HepG2 (cell line): ENCODE data around the gene ZNF771. TPM values are rescaled to one million over a fixed set of nuclear protein-coding genes. Genes with fewer than 3 reads are reported as not detected.

ENCODE experiments used
- FIP1L1 ChIP-seq: fragments of 200-400 bp; formaldehyde crosslinking; IDR thresholded peaks from 2 replicates; pipeline ENCODE4 v1.6.1; 2018; ENCODE audit warnings: low read depth, mild to moderate bottlenecking, low read length, moderate library complexity, borderline replicate concordance; ENCODE audit not compliant: insufficient read depth
- HMGXB3 ChIP-seq: sonication (generic); formaldehyde crosslinking; IDR thresholded peaks from 2 replicates; pipeline ENCODE4 v1.4.0; 2020; ENCODE audit warnings: missing genetic modification reagents, borderline replicate concordance
- KMT2B ChIP-seq: IDR thresholded peaks from 2 replicates; pipeline ENCODE4 v1.6.1; 2016; ENCODE audit warnings: missing genetic modification reagents, missing compliant biosample characterization
- SP140L ChIP-seq: sonication (generic); formaldehyde crosslinking; IDR thresholded peaks from 2 replicates; pipeline ENCODE4 v1.4.0; 2020; ENCODE audit warnings: missing genetic modification reagents, borderline replicate concordance
- SRF ChIP-seq: IDR thresholded peaks from 2 replicates; pipeline ENCODE4 v1.6.1; 2011; ENCODE audit warnings: mild to moderate bottlenecking, low read depth, low read length, moderate library complexity
- TGIF2 ChIP-seq: IDR thresholded peaks from 2 replicates; pipeline ENCODE4 v1.6.1; 2016; ENCODE audit warnings: control low read depth, missing compliant biosample characterization
- ZBTB8A ChIP-seq: sonication (generic); formaldehyde crosslinking; IDR thresholded peaks from 2 replicates; pipeline ENCODE4 v1.4.0; 2020; ENCODE audit warnings: mild to moderate bottlenecking, low read depth, missing genetic modification reagents, borderline replicate concordance
- ZNF567 ChIP-seq: sonication (generic); formaldehyde crosslinking; IDR thresholded peaks from 2 replicates; pipeline ENCODE4 v1.8.1; 2023; ENCODE audit warnings: mild to moderate bottlenecking, missing genetic modification reagents, borderline replicate concordance
- polyA plus RNA-seq, 8 experiments: library from polyadenylated mRNA; depleted of rRNA in 3 of 8; stranded (reverse) in 7 of 8; unstranded in 1 of 8; fragments of >200 nt; fragmentation: Illumina TruSeq in 4 of 8; extraction: Trizol in 4 of 8; gene quantifications; 2 replicates each; pipeline versions ENCODE4 v1.2.1 to v1.2.3, GENCODE V29; 2011 to 2016; ENCODE audit warnings: low read depth in 4 of 8, missing spikeins in 1 of 8, mixed read lengths in 1 of 8; ENCODE audit not compliant: insufficient read depth in 1 of 8
- total RNA-seq, 5 experiments: library from RNA; depleted of rRNA; stranded (reverse); fragments of >200 nt; fragmentation: Illumina TruSeq; extraction: Trizol; gene quantifications; 2 replicates each; pipeline ENCODE4 v1.2.3, GENCODE V29; 2016; ENCODE audit warnings: low read depth in 1 of 5
- TF ChIP-seq, protein P1 (sequence below): sonication (generic); formaldehyde crosslinking; conservative IDR thresholded peaks from 2 replicates; pipeline ENCODE4 v1.8.0; 2022; ENCODE audit warnings: low read depth, missing genetic modification reagents
- TF ChIP-seq, protein P2 (sequence below): sonication (generic); formaldehyde crosslinking; IDR thresholded peaks from 2 replicates; pipeline ENCODE4 v1.5.0; 2020; ENCODE audit warnings: mild to moderate bottlenecking, missing genetic modification reagents, borderline replicate concordance
- TF ChIP-seq, protein P3 (sequence below): sonication (generic); formaldehyde crosslinking; conservative IDR thresholded peaks from 2 replicates; pipeline ENCODE4 v1.8.0; 2022; ENCODE audit warnings: mild to moderate bottlenecking, moderate library complexity, missing genetic modification reagents

The ZNF771 gene
- total and polyA plus RNA-seq, 2 of the 13 experiments (the other 11 are each of a cell fraction or from before 2014, with no cell fraction given), result 5.0 to 11.8 TPM

- TF ChIP-seq, protein P1, sequence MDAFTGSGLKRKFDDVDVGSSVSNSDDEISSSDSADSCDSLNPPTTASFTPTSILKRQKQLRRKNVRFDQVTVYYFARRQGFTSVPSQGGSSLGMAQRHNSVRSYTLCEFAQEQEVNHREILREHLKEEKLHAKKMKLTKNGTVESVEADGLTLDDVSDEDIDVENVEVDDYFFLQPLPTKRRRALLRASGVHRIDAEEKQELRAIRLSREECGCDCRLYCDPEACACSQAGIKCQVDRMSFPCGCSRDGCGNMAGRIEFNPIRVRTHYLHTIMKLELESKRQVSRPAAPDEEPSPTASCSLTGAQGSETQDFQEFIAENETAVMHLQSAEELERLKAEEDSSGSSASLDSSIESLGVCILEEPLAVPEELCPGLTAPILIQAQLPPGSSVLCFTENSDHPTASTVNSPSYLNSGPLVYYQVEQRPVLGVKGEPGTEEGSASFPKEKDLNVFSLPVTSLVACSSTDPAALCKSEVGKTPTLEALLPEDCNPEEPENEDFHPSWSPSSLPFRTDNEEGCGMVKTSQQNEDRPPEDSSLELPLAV (CRISPR knock-in tag), result no peak
- no peak for TF ChIP-seq HMGXB3
- peak; percentile 1; the same call in 1 of the 2 replicates for TF ChIP-seq ZNF567
- TF ChIP-seq, protein P2, sequence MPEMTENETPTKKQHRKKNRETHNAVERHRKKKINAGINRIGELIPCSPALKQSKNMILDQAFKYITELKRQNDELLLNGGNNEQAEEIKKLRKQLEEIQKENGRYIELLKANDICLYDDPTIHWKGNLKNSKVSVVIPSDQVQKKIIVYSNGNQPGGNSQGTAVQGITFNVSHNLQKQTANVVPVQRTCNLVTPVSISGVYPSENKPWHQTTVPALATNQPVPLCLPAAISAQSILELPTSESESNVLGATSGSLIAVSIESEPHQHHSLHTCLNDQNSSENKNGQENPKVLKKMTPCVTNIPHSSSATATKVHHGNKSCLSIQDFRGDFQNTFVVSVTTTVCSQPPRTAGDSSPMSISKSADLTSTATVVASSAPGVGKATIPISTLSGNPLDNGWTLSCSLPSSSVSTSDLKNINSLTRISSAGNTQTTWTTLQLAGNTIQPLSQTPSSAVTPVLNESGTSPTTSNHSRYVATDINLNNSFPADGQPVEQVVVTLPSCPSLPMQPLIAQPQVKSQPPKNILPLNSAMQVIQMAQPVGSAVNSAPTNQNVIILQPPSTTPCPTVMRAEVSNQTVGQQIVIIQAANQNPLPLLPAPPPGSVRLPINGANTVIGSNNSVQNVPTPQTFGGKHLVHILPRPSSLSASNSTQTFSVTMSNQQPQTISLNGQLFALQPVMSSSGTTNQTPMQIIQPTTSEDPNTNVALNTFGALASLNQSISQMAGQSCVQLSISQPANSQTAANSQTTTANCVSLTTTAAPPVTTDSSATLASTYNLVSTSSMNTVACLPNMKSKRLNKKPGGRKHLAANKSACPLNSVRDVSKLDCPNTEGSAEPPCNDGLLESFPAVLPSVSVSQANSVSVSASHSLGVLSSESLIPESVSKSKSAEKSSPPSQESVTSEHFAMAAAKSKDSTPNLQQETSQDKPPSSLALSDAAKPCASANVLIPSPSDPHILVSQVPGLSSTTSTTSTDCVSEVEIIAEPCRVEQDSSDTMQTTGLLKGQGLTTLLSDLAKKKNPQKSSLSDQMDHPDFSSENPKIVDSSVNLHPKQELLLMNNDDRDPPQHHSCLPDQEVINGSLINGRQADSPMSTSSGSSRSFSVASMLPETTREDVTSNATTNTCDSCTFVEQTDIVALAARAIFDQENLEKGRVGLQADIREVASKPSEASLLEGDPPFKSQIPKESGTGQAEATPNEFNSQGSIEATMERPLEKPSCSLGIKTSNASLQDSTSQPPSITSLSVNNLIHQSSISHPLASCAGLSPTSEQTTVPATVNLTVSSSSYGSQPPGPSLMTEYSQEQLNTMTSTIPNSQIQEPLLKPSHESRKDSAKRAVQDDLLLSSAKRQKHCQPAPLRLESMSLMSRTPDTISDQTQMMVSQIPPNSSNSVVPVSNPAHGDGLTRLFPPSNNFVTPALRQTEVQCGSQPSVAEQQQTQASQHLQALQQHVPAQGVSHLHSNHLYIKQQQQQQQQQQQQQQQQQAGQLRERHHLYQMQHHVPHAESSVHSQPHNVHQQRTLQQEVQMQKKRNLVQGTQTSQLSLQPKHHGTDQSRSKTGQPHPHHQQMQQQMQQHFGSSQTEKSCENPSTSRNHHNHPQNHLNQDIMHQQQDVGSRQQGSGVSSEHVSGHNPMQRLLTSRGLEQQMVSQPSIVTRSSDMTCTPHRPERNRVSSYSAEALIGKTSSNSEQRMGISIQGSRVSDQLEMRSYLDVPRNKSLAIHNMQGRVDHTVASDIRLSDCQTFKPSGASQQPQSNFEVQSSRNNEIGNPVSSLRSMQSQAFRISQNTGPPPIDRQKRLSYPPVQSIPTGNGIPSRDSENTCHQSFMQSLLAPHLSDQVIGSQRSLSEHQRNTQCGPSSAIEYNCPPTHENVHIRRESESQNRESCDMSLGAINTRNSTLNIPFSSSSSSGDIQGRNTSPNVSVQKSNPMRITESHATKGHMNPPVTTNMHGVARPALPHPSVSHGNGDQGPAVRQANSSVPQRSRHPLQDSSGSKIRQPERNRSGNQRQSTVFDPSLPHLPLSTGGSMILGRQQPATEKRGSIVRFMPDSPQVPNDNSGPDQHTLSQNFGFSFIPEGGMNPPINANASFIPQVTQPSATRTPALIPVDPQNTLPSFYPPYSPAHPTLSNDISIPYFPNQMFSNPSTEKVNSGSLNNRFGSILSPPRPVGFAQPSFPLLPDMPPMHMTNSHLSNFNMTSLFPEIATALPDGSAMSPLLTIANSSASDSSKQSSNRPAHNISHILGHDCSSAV (CRISPR knock-in tag), result no peak
- TF ChIP-seq, protein P3, sequence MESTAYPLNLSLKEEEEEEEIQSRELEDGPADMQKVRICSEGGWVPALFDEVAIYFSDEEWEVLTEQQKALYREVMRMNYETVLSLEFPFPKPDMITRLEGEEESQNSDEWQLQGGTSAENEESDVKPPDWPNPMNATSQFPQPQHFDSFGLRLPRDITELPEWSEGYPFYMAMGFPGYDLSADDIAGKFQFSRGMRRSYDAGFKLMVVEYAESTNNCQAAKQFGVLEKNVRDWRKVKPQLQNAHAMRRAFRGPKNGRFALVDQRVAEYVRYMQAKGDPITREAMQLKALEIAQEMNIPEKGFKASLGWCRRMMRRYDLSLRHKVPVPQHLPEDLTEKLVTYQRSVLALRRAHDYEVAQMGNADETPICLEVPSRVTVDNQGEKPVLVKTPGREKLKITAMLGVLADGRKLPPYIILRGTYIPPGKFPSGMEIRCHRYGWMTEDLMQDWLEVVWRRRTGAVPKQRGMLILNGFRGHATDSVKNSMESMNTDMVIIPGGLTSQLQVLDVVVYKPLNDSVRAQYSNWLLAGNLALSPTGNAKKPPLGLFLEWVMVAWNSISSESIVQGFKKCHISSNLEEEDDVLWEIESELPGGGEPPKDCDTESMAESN (CRISPR knock-in tag), result peak; percentile 56
- TF ChIP-seq TGIF2 (CRISPR knock-in tag), result no peak; the same call in 1 of the 2 replicates
- no peak; the same call in 1 of the 2 replicates for TF ChIP-seq SRF
- TF ChIP-seq FIP1L1, result no peak
- no peak for TF ChIP-seq KMT2B (CRISPR knock-in tag)
- TF ChIP-seq ZBTB8A (CRISPR knock-in tag), result no peak
- no peak; the same call in 1 of the 2 replicates for TF ChIP-seq SP140L (CRISPR knock-in tag)
These were observed 38.2 kb downstream of the ZNF771 start, which contains the start of gene SEPHS2 (continued) for GRCh38 chr16:30445408-30446202.
